Lower lobe of right lung (tissue), 2 donors: ENCODE measurements around the gene SPRR3. TPM values are rescaled to one million over a fixed set of nuclear protein-coding genes. Genes with fewer than 3 reads are reported as not detected.

Source experiments
- ATAC-seq, 2 donors: fragments of 200-7000 bp; cut with Tn5 transposase; one replicate each; pipeline ENCODE4 v1.9.1; 2020 to 2022; ENCODE audit warnings: mild to moderate bottlenecking in 2 of 2, moderate library complexity in 2 of 2
- DNase-seq: peaks from one replicate; pipeline ENCODE4 v3.0.0-alpha.2; 2020
- H3K27ac ChIP-seq: fragments of 200-600 bp; one replicate; pipeline ENCODE4 v1.8.0; 2022
- H3K27me3 ChIP-seq: fragments of 200-600 bp; one replicate; pipeline ENCODE4 v1.8.0; 2022; ENCODE audit warnings: low read depth
- H3K36me3 ChIP-seq: fragments of 200-600 bp; one replicate; pipeline ENCODE4 v1.8.0; 2022; ENCODE audit warnings: mild to moderate bottlenecking
- H3K4me1 ChIP-seq: fragments of 200-600 bp; one replicate; pipeline ENCODE4 v1.8.0; 2022
- H3K4me3 ChIP-seq: fragments of 200-600 bp; one replicate; pipeline ENCODE4 v1.8.0; 2022; ENCODE audit warnings: mild to moderate bottlenecking
- H3K9me3 ChIP-seq: fragments of 200-600 bp; one replicate; pipeline ENCODE4 v1.8.0; 2022
- CTCF ChIP-seq: fragments of 200-600 bp; IDR thresholded peaks from one replicate; pipeline ENCODE4 v1.8.0; 2022; ENCODE audit warnings: antibody characterized with exemption, mild to moderate bottlenecking
- intact Hi-C: fragments of 100-400 bp; cut with DNase I; formaldehyde crosslinking; loops from one replicate; pipeline ENCODE4 v1.11.0; 2022
- total RNA-seq: library from RNA; stranded (reverse); fragmentation: NEBNext Ultra II Directional; extraction: Animal tissue kit (Norgen Biotek cat#: 25700); gene quantifications from one replicate; pipeline ENCODE4 v1.2.1, GENCODE V29; 2021
- donor health status: DM: no; HTN: yes; CAD: no; lungs with severe emphysema.

SPRR3 gene
- total RNA-seq, 1 donor from 2014 or later = not detected

GRCh38 chr1:153028766-153029165 is 27.2 kb downstream of the SPRR3 start:
- no peak for TF ChIP-seq CTCF
- Histone ChIP-seq H3K27me3 (no peaks in the 10 kb centered on the region), H3K27ac (no peak overlapping the region), H3K36me3 (no peaks in the 10 kb centered on the region), H3K4me1 (no peaks in the 10 kb centered on the region), H3K4me3 (no peak overlapping the region), H3K9me3 (no peaks in the 10 kb centered on the region)
- ATAC-seq = no peak
- intact Hi-C loops = no loop called here
- DNase-seq = no peak

- H3K36me3 ChIP-seq = no peaks in the 10 kb centered on the region
These were observed 29.3 kb downstream of the SPRR3 start, which contains the start of gene SPRR1B for GRCh38 chr1:153030895-153031294. TSS of gene SPRR1B (plus strand) at chr1:153031203. CDS start at chr1:153032346, 1,143 bp downstream.

GRCh38 chr1:153032073-153032472 is 30.5 kb downstream of the SPRR3 start:
- no peak for TF ChIP-seq CTCF
- ATAC-seq (no peak), DNase-seq (no peak)
- no peaks in the 10 kb centered on the region for H3K27me3 ChIP-seq
- no peaks in the 10 kb centered on the region for H3K4me1 ChIP-seq
- H3K36me3 ChIP-seq = no peaks in the 10 kb centered on the region
- H3K4me3 ChIP-seq = no peak overlapping the region
- no peak overlapping the region for H3K27ac ChIP-seq
- no peaks in the 10 kb centered on the region for H3K9me3 ChIP-seq
- intact Hi-C loops = no loop called here

More at GRCh38 chr1:153030895-153031294, 29.3 kb downstream of the SPRR3 start, which contains the start of gene SPRR1B:
- intact Hi-C loops = no loop called here
- Histone ChIP-seq H3K9me3 (no peaks in the 10 kb centered on the region), H3K27ac (no peak within 1 kb of the TSS), H3K4me3 (no peak within 1 kb of the TSS), H3K4me1 (no peaks in the 10 kb centered on the region), H3K27me3 (no peaks in the 10 kb centered on the region)
- no peak for TF ChIP-seq CTCF
- ATAC-seq = no peak
- DNase-seq = no peak

- no peaks in the 10 kb centered on the region for H3K27me3 ChIP-seq
- DNase-seq (no peak), ATAC-seq (peak; percentile 77 to 80)
- no peak overlapping the region for H3K27ac ChIP-seq
- no peak overlapping the region for H3K4me3 ChIP-seq
- intact Hi-C loops = no loop called here
- no peaks in the 10 kb centered on the region for H3K4me1 ChIP-seq
- no peak for TF ChIP-seq CTCF
- no peaks in the 10 kb centered on the region for H3K9me3 ChIP-seq
- H3K36me3 ChIP-seq = no peaks in the 10 kb centered on the region
These were observed 31.2 kb downstream of the SPRR3 start for GRCh38 chr1:153032677-153033308.

GRCh38 chr1:153035211-153035610 is 33.7 kb downstream of the SPRR3 start:
- H3K27ac ChIP-seq = no peak overlapping the region
- no peak for DNase-seq
- no peaks in the 10 kb centered on the region for H3K27me3 ChIP-seq
- H3K4me1 ChIP-seq = no peaks in the 10 kb centered on the region
- no peak overlapping the region for H3K4me3 ChIP-seq
- intact Hi-C loops = no loop called here
- no peak for TF ChIP-seq CTCF
- no peaks in the 10 kb centered on the region for H3K9me3 ChIP-seq
- no peaks in the 10 kb centered on the region for H3K36me3 ChIP-seq
- no peak for ATAC-seq
